D341Med (cell line): Measurements from ENCODE around the gene STK11IP.
"Not testable (repeated sequence)": the region's sequence is repeated elsewhere in the genome, so short reads cannot be mapped to it uniquely, and the experiment has no call there.

Source experiments
- DNase-seq: peaks from one replicate; pipeline ENCODE4 v3.0.0; 2012; ENCODE audit warnings: low spot score

STK11IP gene

GRCh38 chr2:219650426-219651248 is 53.0 kb downstream of the STK11IP start:
- peak; percentile 6 for DNase-seq

- DNase-seq = not testable (repeated sequence)
Observed at GRCh38 chr2:219651656-219652055, 54.0 kb downstream of the STK11IP start.

GRCh38 chr2:219656526-219656925 is 58.9 kb downstream of the STK11IP start:
- DNase-seq = no peak

- DNase-seq = no peak
Observed at GRCh38 chr2:219658196-219658846, 60.7 kb downstream of the STK11IP start.

- no peak for DNase-seq
Observed at GRCh38 chr2:219658874-219659273, 61.2 kb downstream of the STK11IP start.

- no peak for DNase-seq
Observed at GRCh38 chr2:219661197-219661954, 63.7 kb downstream of the STK11IP start.

- no peak for DNase-seq
Observed at GRCh38 chr2:219661955-219662395, 64.3 kb downstream of the STK11IP start.

- DNase-seq = no peak
Observed at GRCh38 chr2:219662566-219662965, 64.9 kb downstream of the STK11IP start.

- no peak for DNase-seq
Observed at GRCh38 chr2:219663116-219663762, 65.6 kb downstream of the STK11IP start.

GRCh38 chr2:219664041-219664440 is 66.4 kb downstream of the STK11IP start:
- no peak for DNase-seq

- no peak for DNase-seq
Observed at GRCh38 chr2:219664944-219665343, 67.3 kb downstream of the STK11IP start.

GRCh38 chr2:219665926-219666325 is 68.3 kb downstream of the STK11IP start:
- DNase-seq = no peak
